ENCODE measurements around the gene RCAN2.

DNA sequence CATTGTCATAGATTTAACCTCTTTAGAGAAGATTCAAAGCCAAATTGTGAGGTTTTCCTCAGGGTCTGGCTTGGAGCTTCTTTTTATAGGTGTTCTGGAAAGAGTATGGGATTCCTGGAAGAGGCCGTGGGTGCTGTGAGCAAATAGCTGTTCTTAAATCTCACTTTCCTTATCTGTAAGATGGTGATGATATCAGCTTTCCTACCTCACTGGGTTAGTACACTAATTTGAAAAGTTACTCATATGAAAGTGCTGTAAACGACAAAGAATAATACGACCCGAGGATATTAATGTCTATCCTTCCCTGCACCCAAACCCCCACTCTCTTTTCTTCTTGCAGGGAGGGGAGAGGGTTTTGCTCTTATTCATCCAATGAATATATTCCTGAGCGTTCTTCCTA, 203.6 kb downstream of the RCAN2 start:
- TF ChIP-seq, protein P1, sequence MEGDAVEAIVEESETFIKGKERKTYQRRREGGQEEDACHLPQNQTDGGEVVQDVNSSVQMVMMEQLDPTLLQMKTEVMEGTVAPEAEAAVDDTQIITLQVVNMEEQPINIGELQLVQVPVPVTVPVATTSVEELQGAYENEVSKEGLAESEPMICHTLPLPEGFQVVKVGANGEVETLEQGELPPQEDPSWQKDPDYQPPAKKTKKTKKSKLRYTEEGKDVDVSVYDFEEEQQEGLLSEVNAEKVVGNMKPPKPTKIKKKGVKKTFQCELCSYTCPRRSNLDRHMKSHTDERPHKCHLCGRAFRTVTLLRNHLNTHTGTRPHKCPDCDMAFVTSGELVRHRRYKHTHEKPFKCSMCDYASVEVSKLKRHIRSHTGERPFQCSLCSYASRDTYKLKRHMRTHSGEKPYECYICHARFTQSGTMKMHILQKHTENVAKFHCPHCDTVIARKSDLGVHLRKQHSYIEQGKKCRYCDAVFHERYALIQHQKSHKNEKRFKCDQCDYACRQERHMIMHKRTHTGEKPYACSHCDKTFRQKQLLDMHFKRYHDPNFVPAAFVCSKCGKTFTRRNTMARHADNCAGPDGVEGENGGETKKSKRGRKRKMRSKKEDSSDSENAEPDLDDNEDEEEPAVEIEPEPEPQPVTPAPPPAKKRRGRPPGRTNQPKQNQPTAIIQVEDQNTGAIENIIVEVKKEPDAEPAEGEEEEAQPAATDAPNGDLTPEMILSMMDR (IDR thresholded peaks at IDR 0.05; ENCODE audit: insufficient read depth, low read length) = no peak
- no peak for TF ChIP-seq POLR2AphosphoS5 (IDR thresholded peaks at IDR 0.05; ENCODE audit: low read depth)

All from HL-60 (cell line).